GM20000 (cell line): ENCODE measurements around the gene GLOD5.

Experiments used
- DNase-seq: peaks from one replicate; pipeline ENCODE4 v3.0.0; 2012; ENCODE audit warnings: low spot score
- TF ChIP-seq, protein P1 (sequence below): IDR thresholded peaks from 2 replicates; pipeline ENCODE4 v1.5.1; 2012; ENCODE audit warnings: mild to moderate bottlenecking, control low read depth; ENCODE audit errors: extremely low read depth, missing control alignments

Gene GLOD5

GRCh38 chrX:48753708-48754228, 7.8 kb upstream of the GLOD5 start:
- no peak for DNase-seq
- TF ChIP-seq, protein P1, sequence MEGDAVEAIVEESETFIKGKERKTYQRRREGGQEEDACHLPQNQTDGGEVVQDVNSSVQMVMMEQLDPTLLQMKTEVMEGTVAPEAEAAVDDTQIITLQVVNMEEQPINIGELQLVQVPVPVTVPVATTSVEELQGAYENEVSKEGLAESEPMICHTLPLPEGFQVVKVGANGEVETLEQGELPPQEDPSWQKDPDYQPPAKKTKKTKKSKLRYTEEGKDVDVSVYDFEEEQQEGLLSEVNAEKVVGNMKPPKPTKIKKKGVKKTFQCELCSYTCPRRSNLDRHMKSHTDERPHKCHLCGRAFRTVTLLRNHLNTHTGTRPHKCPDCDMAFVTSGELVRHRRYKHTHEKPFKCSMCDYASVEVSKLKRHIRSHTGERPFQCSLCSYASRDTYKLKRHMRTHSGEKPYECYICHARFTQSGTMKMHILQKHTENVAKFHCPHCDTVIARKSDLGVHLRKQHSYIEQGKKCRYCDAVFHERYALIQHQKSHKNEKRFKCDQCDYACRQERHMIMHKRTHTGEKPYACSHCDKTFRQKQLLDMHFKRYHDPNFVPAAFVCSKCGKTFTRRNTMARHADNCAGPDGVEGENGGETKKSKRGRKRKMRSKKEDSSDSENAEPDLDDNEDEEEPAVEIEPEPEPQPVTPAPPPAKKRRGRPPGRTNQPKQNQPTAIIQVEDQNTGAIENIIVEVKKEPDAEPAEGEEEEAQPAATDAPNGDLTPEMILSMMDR = no peak

- DNase-seq = no peak
- TF ChIP-seq, protein P1 = no peak
Observed at GRCh38 chrX:48754238-48754637, 7.3 kb upstream of the GLOD5 start.

DNA sequence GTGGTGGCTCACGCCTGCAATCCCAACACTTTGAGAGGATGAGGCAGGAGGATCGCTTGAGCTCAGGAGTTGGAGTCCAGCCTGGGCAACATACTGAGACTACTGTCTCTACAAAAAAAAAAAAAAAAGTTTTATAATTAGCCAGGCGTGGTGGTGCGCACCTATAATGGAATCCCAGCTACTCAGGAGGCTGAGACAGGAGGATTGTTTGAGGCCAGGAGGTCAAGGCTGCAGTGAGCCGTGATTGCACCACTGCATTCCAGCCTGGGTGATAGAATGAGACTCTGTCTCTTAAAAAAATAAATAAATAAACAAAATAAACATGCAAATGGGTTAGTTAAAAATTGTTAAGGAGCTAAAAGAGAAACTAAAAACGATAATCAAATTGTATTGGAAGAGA, 7.7 kb downstream of the GLOD5 start:
- no peak for DNase-seq
- TF ChIP-seq, protein P1 = no peak

DNA sequence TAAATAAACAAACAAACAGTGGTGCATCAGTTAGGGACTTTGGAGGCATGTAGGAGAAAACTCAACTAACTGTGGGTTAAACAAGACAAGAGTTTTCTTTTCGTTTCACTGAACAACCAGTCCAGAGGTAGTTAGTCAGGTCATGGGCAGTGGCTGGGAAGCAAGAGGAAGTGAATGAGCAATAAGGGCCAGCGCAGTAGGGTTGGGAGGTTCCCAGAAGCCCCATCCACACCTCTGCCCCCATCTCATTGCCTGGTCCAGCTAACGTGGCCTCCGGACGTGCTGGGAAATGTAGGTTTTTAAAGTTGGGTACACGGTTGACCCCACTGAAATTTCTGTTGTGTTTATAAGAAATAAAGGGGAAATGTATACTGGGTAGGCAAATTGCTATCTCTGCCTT, 8.7 kb downstream of the GLOD5 start:
- TF ChIP-seq, protein P1 = no peak
- no peak for DNase-seq

- TF ChIP-seq, protein P1 = no peak
Observed at GRCh38 chrX:48772602-48773001, 11.1 kb downstream of the GLOD5 start.

GRCh38 chrX:48776818-48777439, 15.4 kb downstream of the GLOD5 start:
- TF ChIP-seq, protein P1 = no peak
- no peak for DNase-seq

More at GRCh38 chrX:48772602-48773001, 11.1 kb downstream of the GLOD5 start:
- DNase-seq = no peak

DNA sequence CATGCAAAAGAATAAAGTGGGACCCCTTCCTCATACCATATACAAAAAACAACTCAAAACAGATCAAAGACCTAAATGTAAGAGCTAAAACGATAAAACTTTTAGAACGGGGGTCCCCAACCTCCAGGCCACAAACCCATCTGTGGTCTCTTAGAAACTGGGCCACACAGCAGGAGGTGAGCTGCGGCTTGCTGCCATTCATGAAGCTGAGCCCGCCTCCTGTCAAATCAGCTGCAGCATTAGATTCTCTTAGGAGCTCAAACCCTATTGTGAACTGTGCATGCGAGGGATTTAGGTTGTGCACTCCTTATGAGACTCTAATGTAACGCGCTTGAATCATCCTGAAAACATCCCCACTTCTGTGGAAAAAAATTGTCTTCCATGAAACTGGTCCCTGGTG, 17.9 kb downstream of the GLOD5 start:
- TF ChIP-seq, protein P1 = no peak
- no peak for DNase-seq
